HT-29 (cell line): Measurements from ENCODE around the gene MRPS18B. TPM values are rescaled to one million over a fixed set of nuclear protein-coding genes. Genes with fewer than 3 reads are reported as not detected.

ENCODE experiments used
- DNase-seq: peaks from one replicate; pipeline ENCODE4 v3.0.0-alpha.2; 2015; ENCODE audit warnings: low spot score
- total RNA-seq: library from RNA; depleted of rRNA; stranded (reverse); fragments of >200 nt; shearing (Covaris generic); gene quantifications from 2 replicates; pipeline ENCODE4 v1.2.3, GENCODE V29; 2014

The MRPS18B gene
- total RNA-seq, 1 experiment from 2014 or later = 66.8 TPM

- DNase-seq = no peak
Observed at GRCh38 chr6:30601815-30602641, 15.6 kb upstream of the MRPS18B start.

GRCh38 chr6:30603961-30604360 lies 13.7 kb upstream of the MRPS18B start:
- no peak for DNase-seq

GRCh38 chr6:30610065-30610464 lies 7.6 kb upstream of the MRPS18B start:
- DNase-seq = no peak

GRCh38 chr6:30611150-30611855 lies 6.3 kb upstream of the MRPS18B start:
- DNase-seq = no peak

GRCh38 chr6:30611856-30612194 lies 5.8 kb upstream of the MRPS18B start:
- DNase-seq = no peak

- DNase-seq = no peak
Observed at GRCh38 chr6:30612213-30612612, 5.4 kb upstream of the MRPS18B start.

- DNase-seq = no peak
Observed at GRCh38 chr6:30612687-30613248, 4.9 kb upstream of the MRPS18B start.

- DNase-seq = no peak
Observed at GRCh38 chr6:30613251-30614043, 4.2 kb upstream of the MRPS18B start.

- DNase-seq = no peak
Observed at GRCh38 chr6:30614044-30614842, 3.4 kb upstream of the MRPS18B start.

- peak; percentile 95 for DNase-seq
Observed at GRCh38 chr6:30614843-30615218, 2.8 kb upstream of the MRPS18B start.

- DNase-seq = peak; percentile 63
Observed at GRCh38 chr6:30615219-30615957, 2.3 kb upstream of the MRPS18B start.

GRCh38 chr6:30615958-30616810 lies 1.5 kb upstream of the MRPS18B start:
- no peak for DNase-seq

GRCh38 chr6:30616811-30617564 lies 652 bp upstream of the MRPS18B start, which contains the start of gene PPP1R10:
Gene PPP1R10, minus strand, starts transcription at chr6:30617243. Its CDS starts 7,299 bp downstream, at chr6:30609944.
- peak; percentile 100 for DNase-seq

GRCh38 chr6:30618270-30618797 lies 694 bp downstream of the MRPS18B start:
- DNase-seq = peak; percentile 49

- DNase-seq = no peak
Observed at GRCh38 chr6:30619561-30619960, 1.9 kb downstream of the MRPS18B start.

GRCh38 chr6:30625511-30625910 lies 7.9 kb downstream of the MRPS18B start:
- DNase-seq = no peak

- peak; percentile 92 for DNase-seq
Observed at GRCh38 chr6:30626484-30627366, 9.1 kb downstream of the MRPS18B start, which contains the start of gene ATAT1. Gene ATAT1, plus strand, starts transcription at chr6:30626874.
